Keratinocyte (primary cell): ENCODE measurements around the gene EIF2B1. TPM values are rescaled to one million over a fixed set of nuclear protein-coding genes. Genes with fewer than 3 reads are reported as not detected.
"Not testable (repeated sequence)": the region's sequence is repeated elsewhere in the genome, so short reads cannot be mapped to it uniquely, and the experiment has no call there.

Source experiments
- DNase-seq: peaks from one replicate; pipeline ENCODE4 v3.0.0-alpha.2; 2011; ENCODE audit warnings: low read depth, missing footprints, low spot score
- FAIRE-seq: peaks from 2 replicates; lab custom pipeline; 2011; peaks lifted over from hg19 to GRCh38; lab: Jason Lieb, UNC
- H2AFZ ChIP-seq: 2 replicates; pipeline ENCODE4 v1.6.0; 2012; ENCODE audit warnings: low read length, control low read depth, inconsistent platforms; ENCODE audit not compliant: control insufficient read depth
- H3K27ac ChIP-seq: 2 replicates; pipeline ENCODE4 v1.5.1; 2011; ENCODE audit warnings: low read length; ENCODE audit not compliant: control insufficient read depth, insufficient read depth
- H3K27me3 ChIP-seq: 3 replicates; pipeline ENCODE4 v1.6.0; 2011; ENCODE audit warnings: low read length; ENCODE audit not compliant: control insufficient read depth, insufficient read depth; ENCODE audit errors: extremely low read depth
- H3K36me3 ChIP-seq, 2 experiments: 2 replicates in 1 of 2; 3 replicates in 1 of 2; pipeline ENCODE4 v1.5.1; 2011; ENCODE audit warnings: low read length in 2 of 2, mild to moderate bottlenecking in 1 of 2; ENCODE audit not compliant: control insufficient read depth in 2 of 2, insufficient read depth in 2 of 2; ENCODE audit errors: extremely low read depth in 1 of 2
- H3K4me1 ChIP-seq: 3 replicates; pipeline ENCODE4 v1.5.1; 2011; ENCODE audit warnings: low read length; ENCODE audit not compliant: control insufficient read depth, insufficient read depth; ENCODE audit errors: extremely low read depth
- H3K4me2 ChIP-seq: 3 replicates; pipeline ENCODE4 v1.6.0; 2011; ENCODE audit warnings: low read depth, low read length; ENCODE audit not compliant: control insufficient read depth, insufficient read depth; ENCODE audit errors: extremely low read depth
- H3K4me3 ChIP-seq, 3 experiments: fragments of 200-600 bp in 1 of 3; sonication (generic) in 1 of 3; 2 replicates in 2 of 3; 3 replicates in 1 of 3; pipeline ENCODE4 v1.5.1; 2011 to 2016; ENCODE audit warnings: low read length in 3 of 3, mild to moderate bottlenecking in 3 of 3, control low read depth in 2 of 3, inconsistent platforms in 1 of 3, low read depth in 1 of 3, mixed read lengths in 1 of 3, mixed run types in 1 of 3, moderate library complexity in 1 of 3; ENCODE audit not compliant: control insufficient read depth in 2 of 3, insufficient read depth in 2 of 3; ENCODE audit errors: extremely low read depth in 1 of 3
- H3K79me2 ChIP-seq: 2 replicates; pipeline ENCODE4 v1.6.0; 2012; ENCODE audit warnings: low read length; ENCODE audit not compliant: control insufficient read depth, insufficient read depth
- H3K9ac ChIP-seq: 3 replicates; pipeline ENCODE4 v1.6.0; 2011; ENCODE audit warnings: low read length; ENCODE audit not compliant: control insufficient read depth, insufficient read depth; ENCODE audit errors: extremely low read depth
- H3K9me1 ChIP-seq: 3 replicates; pipeline ENCODE4 v1.6.0; 2011; ENCODE audit warnings: low read length; ENCODE audit not compliant: control insufficient read depth, insufficient read depth; ENCODE audit errors: extremely low read depth
- H3K9me3 ChIP-seq: 2 replicates; pipeline ENCODE4 v1.5.1; 2012; ENCODE audit warnings: low read depth, low read length; ENCODE audit not compliant: control insufficient read depth
- H4K20me1 ChIP-seq: 3 replicates; pipeline ENCODE4 v1.6.0; 2011; ENCODE audit warnings: low read length; ENCODE audit not compliant: control insufficient read depth, insufficient read depth; ENCODE audit errors: extremely low read depth
- CTCF ChIP-seq, 3 experiments: IDR thresholded peaks in 1 of 3; conservative IDR thresholded peaks in 1 of 3; optimal IDR thresholded peaks in 1 of 3; 2 replicates in 2 of 3; 3 replicates in 1 of 3; pipeline versions ENCODE3 to v1.5.1; 2011; ENCODE audit warnings: low read length in 3 of 3, mild to moderate bottlenecking in 3 of 3, moderate library complexity in 2 of 3, control low read depth in 1 of 3, inconsistent platforms in 1 of 3; ENCODE audit not compliant: insufficient read depth in 2 of 3; ENCODE audit errors: extremely low read depth in 1 of 3
- EZH2 ChIP-seq: IDR thresholded peaks from one replicate; pipeline ENCODE4 v1.6.1; 2012; ENCODE audit warnings: inconsistent platforms, mild to moderate bottlenecking, low read length, moderate library complexity
- dilution Hi-C: fragments of 300-500 bp; cut with MboI; formaldehyde crosslinking; loops from one replicate; pipeline ENCODE4 v1.7.0; 2020; ENCODE audit warnings: low sequenced_read_pairs; ENCODE audit not compliant: extremely low pct_ligation_motif_present
- polyA plus RNA-seq, 5 experiments: library from polyadenylated mRNA; depleted of rRNA in 3 of 5; stranded (reverse) in 3 of 5; stranded (forward) in 1 of 5; unstranded in 1 of 5; fragments of >200 nt; gene quantifications; 1 replicate in 1 of 5; 2 replicates in 3 of 5; 3 replicates in 1 of 5; pipeline versions ENCODE4 v1.2.1 to v1.2.3, GENCODE V29; 2011 to 2012; ENCODE audit warnings: missing spikeins in 2 of 5, low read depth in 1 of 5, low replicate concordance in 1 of 5

Gene EIF2B1
- polyA plus RNA-seq, 1 donor (not counting 4 experiments of a cell fraction or from before 2014, with no cell fraction given) = 39.5 TPM

GRCh38 chr12:123607756-123608155 lies 25.7 kb downstream of the EIF2B1 start:
- H3K9me1 ChIP-seq = no peaks in the 10 kb centered on the region
- peaks cover 28 to 36% of the 10 kb centered on the region in 2 experiments for H3K36me3 ChIP-seq
- no peaks in the 10 kb centered on the region for H3K27me3 ChIP-seq
- H3K4me2 ChIP-seq = no peak overlapping the region
- H4K20me1 ChIP-seq = no peaks in the 10 kb centered on the region
- H2AFZ ChIP-seq = no peak overlapping the region
- no peak overlapping the region for H3K4me3 ChIP-seq
- no peak for DNase-seq
- H3K9me3 ChIP-seq = no peaks in the 10 kb centered on the region
- H3K79me2 ChIP-seq = peaks cover 31% of the 10 kb centered on the region
- H3K9ac ChIP-seq = no peak overlapping the region
- H3K4me1 ChIP-seq = peaks cover 5% of the 10 kb centered on the region
- H3K27ac ChIP-seq = no peak overlapping the region
- no peak for FAIRE-seq
- dilution Hi-C loops = no loop called here
- no peak for TF ChIP-seq CTCF (optimal IDR thresholded peaks at IDR 0.05 in 1 of 3, IDR thresholded peaks at IDR 0.05 in 1 of 3, conservative IDR thresholded peaks at IDR 0.05 in 1 of 3; ENCODE audit: extremely low read depth in 1 of 3, insufficient read depth in 2 of 3, low read length in 3 of 3)
- TF ChIP-seq EZH2 = no peak

GRCh38 chr12:123603495-123603894 lies 30.0 kb downstream of the EIF2B1 start:
- H3K9me3 ChIP-seq, H3K4me2 ChIP-seq, H4K20me1 ChIP-seq, DNase-seq, H3K27me3 ChIP-seq, FAIRE-seq, H3K9ac ChIP-seq, H3K4me3 ChIP-seq, H3K27ac ChIP-seq, H2AFZ ChIP-seq, H3K4me1 ChIP-seq, H3K9me1 ChIP-seq, dilution Hi-C loops: not testable (repeated sequence)
- peaks cover 44% of the 10 kb centered on the region for H3K79me2 ChIP-seq
- H3K36me3 ChIP-seq = peaks cover 12 to 18% of the 10 kb centered on the region in 2 experiments

DNA sequence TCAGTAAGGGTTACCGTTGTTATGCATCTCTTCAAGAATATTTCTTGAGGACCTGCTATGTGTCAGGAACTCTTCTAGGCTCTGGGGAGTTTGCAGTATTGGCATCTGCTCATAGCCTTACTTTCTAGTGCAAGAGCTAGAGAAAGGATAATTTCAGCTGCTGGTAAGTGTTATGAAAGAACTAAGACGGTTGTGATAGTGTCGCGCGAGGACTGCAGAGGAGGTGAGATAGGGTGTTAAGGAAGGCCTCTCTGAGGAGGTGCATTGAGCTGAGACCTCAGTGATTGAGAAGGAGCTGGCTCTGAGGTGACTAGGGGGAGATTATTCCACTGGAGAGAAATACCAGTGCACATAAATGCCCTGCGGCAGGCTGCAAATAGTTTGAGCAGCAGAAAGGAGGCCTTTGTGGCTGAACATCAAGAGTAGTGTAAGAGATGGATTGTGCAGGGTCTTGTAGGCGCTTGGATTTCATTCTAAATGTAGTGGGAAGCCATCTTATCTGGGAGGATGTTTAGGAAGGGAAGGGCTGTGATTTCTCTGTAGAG lies 30.8 kb downstream of the EIF2B1 start:
- H3K4me3 ChIP-seq = peak overlapping the region; percentile 95 to 100 (median 98)
- H3K79me2 ChIP-seq = peaks cover 44% of the 10 kb centered on the region
- no peaks in the 10 kb centered on the region for H3K27me3 ChIP-seq
- no peaks in the 10 kb centered on the region for H4K20me1 ChIP-seq
- peak overlapping the region; percentile 79 for H3K27ac ChIP-seq
- peak overlapping the region; percentile 92 for H3K9ac ChIP-seq
- H3K9me1 ChIP-seq = no peaks in the 10 kb centered on the region
- H3K9me3 ChIP-seq = no peaks in the 10 kb centered on the region
- H2AFZ ChIP-seq = peak overlapping the region; percentile 99
- H3K4me2 ChIP-seq = peak overlapping the region; percentile 99
- peaks cover 10% of the 10 kb centered on the region for H3K4me1 ChIP-seq
- no peak for TF ChIP-seq EZH2
- TF ChIP-seq CTCF (optimal IDR thresholded peaks at IDR 0.05 in 1 of 3, IDR thresholded peaks at IDR 0.05 in 1 of 3, conservative IDR thresholded peaks at IDR 0.05 in 1 of 3; ENCODE audit: extremely low read depth in 1 of 3, insufficient read depth in 2 of 3, low read length in 3 of 3) = no peak
- H3K36me3 ChIP-seq = peaks cover 7 to 15% of the 10 kb centered on the region in 2 experiments
- dilution Hi-C loops = no loop called here
- DNase-seq (no peak), FAIRE-seq (no peak)
